ENCODE data around the gene DNAJC5G. TPM values are rescaled to one million over a fixed set of nuclear protein-coding genes. Genes with fewer than 3 reads are reported as not detected.

The DNAJC5G gene
- total and polyA plus RNA-seq, 2 donors (not counting 3 experiments of a cell fraction or from before 2014, with no cell fraction given) = 0.77 to 1.4 TPM

DNA sequence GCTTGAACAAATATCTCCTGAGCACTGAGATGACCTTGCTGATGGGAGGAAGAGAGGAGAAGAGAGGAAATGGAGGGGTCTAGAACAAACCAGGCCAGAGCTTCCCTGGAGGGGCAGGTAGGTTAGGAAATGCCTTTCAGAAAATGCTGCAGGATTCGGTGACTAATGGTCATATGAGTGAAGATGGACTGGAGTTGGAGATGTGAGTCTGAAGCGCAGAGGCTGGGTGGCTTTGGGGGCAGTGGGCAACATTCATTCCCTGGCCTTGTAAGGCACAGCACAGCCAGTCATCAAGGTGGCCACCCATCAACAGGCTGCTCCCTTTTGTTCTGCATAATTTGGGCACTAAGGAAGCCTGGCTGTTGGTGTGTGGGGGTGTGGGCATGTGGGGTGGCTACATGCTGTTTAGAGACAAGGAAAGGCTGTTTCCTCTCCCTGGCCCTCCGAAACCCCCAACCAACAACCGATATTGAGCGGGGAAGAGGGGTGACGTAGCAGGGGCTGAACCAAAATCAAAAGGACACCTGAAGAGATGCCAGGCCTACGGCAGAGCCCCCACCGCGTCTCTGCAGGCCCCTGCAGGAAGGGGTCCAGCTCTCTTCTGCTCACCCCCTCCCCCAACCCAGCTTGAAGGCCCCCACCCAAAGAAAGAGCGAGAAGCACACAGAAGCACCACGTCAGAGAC is 13.8 kb upstream of the DNAJC5G start:
- Histone ChIP-seq H3K4me3 (replicated peaks in 1 of 3; ENCODE audit: insufficient read depth in 1 of 3, low read depth in 1 of 3, low read length in 3 of 3) (peak overlapping the region in 2 of 3 experiments; percentile 33 to 82), H3K9me3 (replicated peaks; ENCODE audit: control insufficient read depth, insufficient read depth, low read length) (no peaks in the 10 kb centered on the region), H3K4me2 (ENCODE audit: insufficient read depth, low read length) (peak overlapping the region; percentile 10), H3K9ac (replicated peaks; ENCODE audit: extremely low read depth, insufficient read depth, low read length) (no peak overlapping the region), H3K4me1 (ENCODE audit: control insufficient read depth, extremely low read depth, insufficient read depth, low read length) (peaks cover 22% of the 10 kb centered on the region), H3K9me1 (replicated peaks; ENCODE audit: control insufficient read depth, extremely low read depth, insufficient read depth, low read length) (no peaks in the 10 kb centered on the region), H3K27me3 (ENCODE audit: control insufficient read depth in 2 of 2, insufficient read depth in 2 of 2, low read length in 2 of 2) (peaks cover 15 to 38% of the 10 kb centered on the region in 2 experiments), H3K36me3 (ENCODE audit: control insufficient read depth in 2 of 2, extremely low read depth in 1 of 2, insufficient read depth in 2 of 2, low read length in 2 of 2) (peaks cover 0 to 9% of the 10 kb centered on the region in 2 experiments), H4K20me1 (replicated peaks; ENCODE audit: control insufficient read depth, extremely low read depth, insufficient read depth, low read length) (no peaks in the 10 kb centered on the region), H2AFZ (ENCODE audit: low read depth, low read length) (no peak overlapping the region), H3K79me2 (ENCODE audit: control insufficient read depth, insufficient read depth, low read length) (no peaks in the 10 kb centered on the region), H3K27ac (ENCODE audit: insufficient read depth, low read depth, low read length) (no peak overlapping the region)
- dilution Hi-C loops (cut with MboI; ENCODE audit: extremely low pct_ligation_motif_present, low sequenced_read_pairs) (no loop called here), intact Hi-C loops (cut with micrococcal nuclease) (no loop called here)
- CTCF ChIA-PET = interaction anchor here (1.3 to 6.9 kb wide), 4 partner anchors 19 to 42 kb away, joined by 4 to 143 read pairs (median 43); partner anchors contain the start of gene TRIM54
- FAIRE-seq = no peak
- no peak for DNase-seq (ENCODE audit: low read depth, low spot score)
- TF ChIP-seq CTCF (IDR thresholded peaks at IDR 0.05; ENCODE audit: extremely low read depth in 1 of 2, insufficient read depth in 1 of 2, low read depth in 1 of 2, low read length in 2 of 2) (no peak), FOS (IDR thresholded peaks at IDR 0.05; ENCODE audit: borderline replicate concordance, insufficient read depth, low read length) (no peak), JUN (IDR thresholded peaks at IDR 0.05; ENCODE audit: borderline replicate concordance, insufficient read depth, insufficient read length, low read depth) (no peak)
- POLR2A ChIA-PET = no interaction called here
- TSS peak; percentile 11 for BruUV-seq (replicated peaks)

- DNase-seq (ENCODE audit: low read depth, low spot score) (no peak), FAIRE-seq (no peak)
- Histone ChIP-seq H3K27me3 (ENCODE audit: control insufficient read depth in 2 of 2, insufficient read depth in 2 of 2, low read length in 2 of 2) (peaks cover 15 to 38% of the 10 kb centered on the region in 2 experiments), H3K36me3 (ENCODE audit: control insufficient read depth in 2 of 2, extremely low read depth in 1 of 2, insufficient read depth in 2 of 2, low read length in 2 of 2) (peaks cover 0 to 6% of the 10 kb centered on the region in 2 experiments), H3K9me3 (replicated peaks; ENCODE audit: control insufficient read depth, insufficient read depth, low read length) (no peaks in the 10 kb centered on the region), H3K4me1 (ENCODE audit: control insufficient read depth, extremely low read depth, insufficient read depth, low read length) (peaks cover 22% of the 10 kb centered on the region), H3K4me3 (replicated peaks in 1 of 3; ENCODE audit: insufficient read depth in 1 of 3, low read depth in 1 of 3, low read length in 3 of 3) (peak overlapping the region in 2 of 3 experiments; percentile 33 to 82), H3K4me2 (ENCODE audit: insufficient read depth, low read length) (peak overlapping the region; percentile 10), H3K79me2 (ENCODE audit: control insufficient read depth, insufficient read depth, low read length) (no peaks in the 10 kb centered on the region), H3K27ac (ENCODE audit: insufficient read depth, low read depth, low read length) (no peak overlapping the region), H3K9ac (replicated peaks; ENCODE audit: extremely low read depth, insufficient read depth, low read length) (peak overlapping the region; percentile 24), H3K9me1 (replicated peaks; ENCODE audit: control insufficient read depth, extremely low read depth, insufficient read depth, low read length) (no peaks in the 10 kb centered on the region), H2AFZ (ENCODE audit: low read depth, low read length) (no peak overlapping the region), H4K20me1 (replicated peaks; ENCODE audit: control insufficient read depth, extremely low read depth, insufficient read depth, low read length) (no peaks in the 10 kb centered on the region)
- CTCF ChIA-PET = interaction anchor here (1.2 to 6.9 kb wide), 6 partner anchors 12 to 41 kb away, joined by 4 to 143 read pairs (median 15); partner anchors contain the start of gene TRIM54
- dilution Hi-C loops (cut with MboI; ENCODE audit: extremely low pct_ligation_motif_present, low sequenced_read_pairs) = no loop called here
- TF ChIP-seq EZH2 (IDR thresholded peaks at IDR 0.05; ENCODE audit: borderline replicate concordance, low read depth, low read length, severe bottlenecking) (peak; percentile 68), MYC (IDR thresholded peaks at IDR 0.05; ENCODE audit: low read depth, low read length) (no peak)
- intact Hi-C loops (cut with micrococcal nuclease) = no loop called here
- BruUV-seq (replicated peaks) = no TSS peak
- POLR2A ChIA-PET = no interaction called here
Measured at GRCh38 chr2:27261926-27262298, 13.3 kb upstream of the DNAJC5G start.

All from endothelial cell of umbilical vein (primary cell).